NCI-H2196 treated with DMSO at 0.1 percent for 48 hours (cell line): ENCODE data around the gene ZNF579.
"Not testable (repeated sequence)": the region's sequence is repeated elsewhere in the genome, so short reads cannot be mapped to it uniquely, and the experiment has no call there.

Source experiments
- DNase-seq: peaks from one replicate; lab custom pipeline; 2025; ENCODE audit not compliant: unreplicated experiment; lab: John Stamatoyannopoulos, UW

The ZNF579 gene

GRCh38 chr19:55542292-55542855 is 38.3 kb downstream of the ZNF579 start:
- DNase-seq: no peak

DNA sequence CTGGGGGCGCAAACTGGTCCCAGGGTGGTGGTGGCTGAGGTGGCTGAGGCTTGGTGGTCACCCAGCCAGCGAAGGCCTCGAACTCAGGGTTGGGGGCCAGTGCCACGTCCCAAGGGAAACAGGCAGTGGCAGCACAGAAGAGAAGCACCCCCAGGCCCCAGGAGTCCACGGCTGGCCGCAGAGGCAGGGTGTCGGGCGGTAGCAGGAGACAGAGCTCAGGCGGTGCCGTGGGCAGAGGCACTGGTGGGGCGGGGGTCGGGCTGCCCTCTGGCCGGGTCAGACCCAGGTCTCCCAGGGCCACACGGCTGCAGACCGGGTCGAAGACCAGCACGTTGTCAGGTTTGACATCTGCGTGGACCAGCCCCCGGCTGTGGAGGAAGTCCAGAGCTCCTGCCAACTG is 39.6 kb downstream of the ZNF579 start:
- no peak for DNase-seq

DNA sequence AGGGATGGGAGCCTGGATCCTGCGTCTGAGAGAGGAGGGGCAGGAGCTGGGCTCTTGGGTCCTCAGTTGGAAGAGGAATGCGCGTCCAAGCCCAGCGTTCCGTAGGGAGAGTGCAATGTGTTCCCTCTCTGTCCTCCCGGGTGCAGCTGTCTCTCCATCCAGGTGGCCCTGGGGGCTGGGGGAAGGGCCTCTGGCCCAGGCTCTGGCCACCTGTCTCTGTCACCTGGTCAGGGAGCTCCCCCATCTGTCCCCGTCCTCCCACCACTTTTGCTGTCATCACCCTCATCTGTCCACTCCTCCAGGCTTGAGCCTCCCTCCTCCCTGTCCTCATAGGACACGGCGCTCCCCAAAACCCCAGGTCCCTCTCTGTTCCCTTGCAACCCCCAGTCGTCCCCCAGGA is 40.0 kb downstream of the ZNF579 start:
- no peak for DNase-seq

DNA sequence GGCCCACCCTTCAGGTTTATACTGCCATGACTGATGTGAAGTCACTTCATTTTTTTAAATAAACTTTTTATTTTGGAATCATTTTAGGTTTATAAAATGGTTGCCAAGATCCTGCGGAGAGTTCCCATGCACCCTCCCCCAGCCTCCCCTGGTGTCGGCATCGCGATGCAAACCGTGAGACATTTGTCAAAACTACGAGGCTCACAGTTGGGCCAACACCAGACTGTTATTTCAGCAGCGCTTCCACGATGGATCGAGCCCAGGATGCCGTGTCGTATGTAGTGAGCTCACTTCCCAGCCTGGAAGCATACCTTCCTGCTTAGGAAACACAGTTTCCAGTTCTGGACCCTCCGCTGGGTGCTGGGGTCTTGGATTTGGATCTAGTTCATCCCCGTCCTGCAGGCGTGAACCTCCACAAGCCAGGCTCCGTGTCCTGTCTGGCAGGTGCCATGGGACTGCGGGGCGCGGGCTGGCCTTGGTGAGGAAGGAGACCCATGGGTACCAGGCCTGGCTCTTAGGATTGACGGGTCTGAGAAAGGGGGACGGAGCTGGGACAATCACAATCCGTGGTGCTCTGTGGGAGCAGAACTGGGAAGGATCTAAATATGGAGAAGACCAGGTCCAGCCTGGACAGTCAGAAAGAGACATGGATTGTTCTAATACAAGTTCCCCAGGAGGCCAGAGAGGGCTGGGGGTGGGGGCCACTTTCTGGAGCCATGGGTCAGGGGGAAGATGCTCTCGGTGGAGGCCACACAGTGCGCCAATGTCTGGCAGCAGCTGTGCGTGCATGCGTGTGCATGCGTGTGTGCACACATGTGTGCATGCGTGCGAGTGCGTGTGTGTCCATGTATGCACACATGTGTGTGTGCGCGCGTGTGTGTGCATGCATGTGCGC is 41.3 kb downstream of the ZNF579 start:
- DNase-seq: no peak

GRCh38 chr19:55538132-55538531 is 42.5 kb downstream of the ZNF579 start:
- DNase-seq: no peak

- DNase-seq: no peak
Measured at GRCh38 chr19:55537741-55538111, 42.9 kb downstream of the ZNF579 start.

DNA sequence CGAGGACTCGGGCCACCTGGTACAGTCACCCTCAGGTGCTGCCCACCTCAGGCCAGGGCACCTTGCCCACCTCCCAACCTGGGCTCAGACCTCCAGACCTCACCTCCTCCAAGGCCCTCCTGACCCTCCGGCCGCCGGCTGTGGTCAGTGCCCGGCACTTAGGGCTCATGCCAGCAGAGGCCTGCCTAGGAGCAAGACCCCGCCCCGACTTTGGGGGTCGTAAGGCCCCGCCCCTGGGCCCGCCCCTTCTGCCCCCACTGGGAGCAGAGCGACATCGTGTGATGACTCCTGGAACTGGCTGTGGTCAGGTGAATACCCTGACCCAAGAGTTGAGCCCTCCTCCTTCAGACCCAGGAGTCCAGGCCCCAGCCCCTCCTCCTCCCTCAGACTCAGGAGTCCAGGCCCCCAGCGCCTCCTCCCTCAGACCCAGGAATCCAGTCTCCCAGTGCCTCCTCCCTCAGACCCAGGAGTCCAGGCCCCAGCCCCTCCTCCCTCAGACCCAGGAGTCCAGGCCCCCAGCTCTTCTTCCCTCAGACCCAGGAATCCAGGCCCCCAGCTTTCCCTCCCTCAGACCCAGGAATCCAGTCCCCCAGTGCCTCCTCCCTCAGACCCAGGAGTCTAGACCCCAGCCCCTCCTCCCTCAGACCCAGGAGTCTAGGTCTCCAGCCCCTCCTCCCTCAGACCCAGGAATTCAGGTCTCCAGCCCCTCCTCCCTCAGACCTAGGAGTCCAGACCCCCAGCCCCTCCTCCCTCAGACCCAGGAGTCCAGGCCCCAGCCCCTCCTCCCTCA is 43.5 kb downstream of the ZNF579 start, which contains the start of gene SBK2:
SBK2 (minus strand) TSS at position 183 of the 790 bp plus-strand sequence. CDS start 839 bp downstream, outside the sequence.
- DNase-seq: no peak

DNA sequence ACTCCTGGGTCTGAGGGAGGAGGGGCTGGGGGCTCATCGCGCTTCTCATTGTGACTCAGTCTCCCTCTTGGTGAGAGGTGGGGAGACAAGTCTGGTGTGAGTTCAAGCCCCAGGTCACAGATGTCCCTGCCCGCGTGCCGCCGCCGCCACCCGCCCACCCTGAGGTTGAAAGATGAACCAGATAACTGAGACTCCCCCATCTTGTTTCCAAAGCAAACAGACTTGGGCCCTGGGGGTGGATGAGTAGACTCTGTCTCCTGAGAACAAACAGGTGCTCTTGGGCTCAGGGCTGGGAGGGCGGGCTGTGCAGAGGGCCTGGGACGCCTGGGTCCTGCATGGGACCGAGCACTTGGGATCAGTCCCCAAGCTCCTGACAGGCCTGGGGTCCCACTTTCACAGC is 44.3 kb downstream of the ZNF579 start:
- no peak for DNase-seq

DNA sequence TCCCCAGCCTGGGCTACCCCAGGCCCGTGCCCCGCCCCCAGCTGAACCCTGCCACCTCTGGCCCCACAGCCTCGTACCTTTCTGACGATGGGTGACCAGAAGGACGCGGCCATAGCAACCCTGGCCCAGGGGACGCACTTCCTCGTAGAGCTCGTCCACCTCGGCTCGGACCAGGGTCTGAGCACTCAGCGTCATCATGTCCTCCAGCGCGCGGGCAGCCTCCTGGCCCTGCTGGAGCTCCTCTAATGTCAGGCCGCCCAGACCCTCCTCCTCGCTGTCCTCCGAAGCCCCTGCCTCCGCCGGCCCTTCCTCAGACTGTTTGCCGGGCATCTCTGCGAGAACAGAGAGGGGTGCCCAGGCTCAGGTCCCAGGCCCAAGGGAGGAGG is 44.7 kb downstream of the ZNF579 start:
- no peak for DNase-seq

DNA sequence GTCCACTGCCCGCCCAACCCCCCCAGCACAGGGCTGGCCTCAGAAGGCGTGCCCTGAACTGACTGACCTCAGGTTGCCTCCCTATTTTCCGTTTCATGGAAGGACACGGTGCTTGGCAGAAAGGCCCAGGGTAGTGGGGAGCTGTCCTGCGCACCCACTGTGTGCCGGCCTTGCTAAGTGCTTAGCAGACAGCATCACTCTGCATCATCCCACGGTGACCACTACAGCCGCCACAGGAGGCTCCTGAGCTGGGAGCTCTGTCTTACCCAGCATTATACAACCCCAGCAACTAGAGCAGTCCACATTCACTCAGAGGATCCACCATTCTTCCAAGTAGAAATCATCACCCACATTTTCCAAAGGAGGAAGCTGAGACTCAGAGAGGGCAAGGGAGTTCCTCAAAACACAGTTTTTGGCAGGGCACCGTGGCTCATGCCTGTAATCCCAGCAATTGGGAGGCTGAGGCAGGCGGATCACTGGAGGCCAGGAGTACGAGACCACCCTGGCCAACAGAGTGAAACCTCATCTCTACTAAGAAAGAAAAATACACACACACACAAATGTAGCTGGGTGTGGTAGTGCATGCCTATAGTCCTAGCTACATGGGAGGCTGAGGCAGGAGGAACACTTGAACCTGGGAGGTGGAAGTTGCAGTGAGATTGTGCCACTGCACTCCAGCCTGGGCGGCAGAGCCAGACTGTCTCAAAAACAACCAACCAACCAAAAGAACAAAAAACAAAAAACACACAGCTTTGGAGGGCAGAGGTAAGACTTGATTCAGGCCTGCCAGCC is 45.3 kb downstream of the ZNF579 start:
- no peak for DNase-seq

GRCh38 chr19:55534280-55534679 is 46.4 kb downstream of the ZNF579 start:
- not testable (repeated sequence) for DNase-seq

DNA sequence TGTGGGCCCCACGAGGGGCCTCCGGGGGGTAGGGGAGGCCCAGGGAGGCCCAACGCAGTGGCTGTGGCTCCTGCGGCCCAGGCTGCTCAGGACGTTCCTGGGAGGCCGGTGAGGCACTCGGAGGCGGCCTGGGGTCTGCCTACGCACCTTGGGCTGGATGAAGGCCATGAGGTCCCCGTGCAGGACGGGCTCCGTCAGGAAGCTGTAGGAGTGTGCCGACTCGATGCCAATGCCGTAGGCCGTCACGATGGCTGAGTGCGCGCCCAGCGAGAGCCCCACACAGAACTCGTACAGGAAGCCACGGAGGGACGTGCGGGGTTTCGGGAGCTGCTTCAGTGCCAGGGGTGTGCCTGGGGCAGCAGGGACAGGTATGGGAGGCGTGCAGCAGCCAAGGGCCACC is 49.7 kb downstream of the ZNF579 start:
- DNase-seq: no peak

- DNase-seq: no peak
Measured at GRCh38 chr19:55529636-55530234, 50.9 kb downstream of the ZNF579 start.

GRCh38 chr19:55528030-55528803 is 52.4 kb downstream of the ZNF579 start:
- peak; percentile 44 for DNase-seq

DNA sequence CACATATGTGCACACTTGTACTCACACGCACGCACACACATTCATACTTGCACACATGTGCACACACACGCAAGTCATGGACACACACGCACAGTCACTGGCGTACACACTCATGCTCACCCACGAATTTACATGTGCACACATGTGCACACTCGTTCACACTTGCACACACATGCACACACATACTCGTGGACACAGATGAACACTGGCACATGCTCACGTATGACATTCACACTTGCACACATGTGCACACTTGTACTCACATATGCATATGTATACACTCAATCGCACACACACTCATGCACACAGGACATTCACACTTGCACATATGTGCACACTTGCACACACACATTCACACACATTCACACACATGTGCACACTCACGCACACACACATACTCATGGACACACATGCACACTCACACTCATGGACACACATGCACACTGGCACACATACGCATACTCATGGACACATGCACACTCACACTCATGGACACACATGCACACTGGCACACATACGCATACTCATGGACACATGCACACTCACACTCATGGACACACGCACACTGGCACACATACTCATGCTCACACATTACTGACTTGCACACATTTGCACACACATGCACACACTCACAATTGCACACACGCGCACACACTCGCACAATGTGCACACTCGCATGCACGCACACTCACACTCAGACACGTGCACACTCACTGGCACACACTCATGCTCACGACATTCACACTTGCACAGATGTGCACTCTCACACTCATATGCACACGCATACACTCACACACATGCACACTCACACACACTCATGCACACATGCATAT is 53.2 kb downstream of the ZNF579 start:
- DNase-seq: no peak
